Upper lobe of left lung (tissue), 4 donors: ENCODE measurements around the gene PDZD2.

Source experiments
- EP300 ChIP-seq, 4 donors: sonication (generic); formaldehyde crosslinking; IDR thresholded peaks; one replicate each; pipeline ENCODE4 v1.5.1; 2017; ENCODE audit warnings: antibody characterized with exemption in 4 of 4, control low read depth in 2 of 4
- POLR2A ChIP-seq, 4 donors: fragments of 450-650 bp; IDR thresholded peaks; one replicate each; pipeline ENCODE4 v1.5.1; 2016 to 2017; ENCODE audit warnings: antibody characterized with exemption in 4 of 4, mild to moderate bottlenecking in 2 of 4
- TF ChIP-seq, protein P1 (sequence below), 6 experiments: fragments of 450-650 bp in 4 of 6; fragments of 200-600 bp in 2 of 6; sonication (generic) in 2 of 6; IDR thresholded peaks; one replicate each; pipeline ENCODE4 v1.5.1; 2016 to 2019; ENCODE audit warnings: antibody characterized with exemption in 6 of 6

DNA sequence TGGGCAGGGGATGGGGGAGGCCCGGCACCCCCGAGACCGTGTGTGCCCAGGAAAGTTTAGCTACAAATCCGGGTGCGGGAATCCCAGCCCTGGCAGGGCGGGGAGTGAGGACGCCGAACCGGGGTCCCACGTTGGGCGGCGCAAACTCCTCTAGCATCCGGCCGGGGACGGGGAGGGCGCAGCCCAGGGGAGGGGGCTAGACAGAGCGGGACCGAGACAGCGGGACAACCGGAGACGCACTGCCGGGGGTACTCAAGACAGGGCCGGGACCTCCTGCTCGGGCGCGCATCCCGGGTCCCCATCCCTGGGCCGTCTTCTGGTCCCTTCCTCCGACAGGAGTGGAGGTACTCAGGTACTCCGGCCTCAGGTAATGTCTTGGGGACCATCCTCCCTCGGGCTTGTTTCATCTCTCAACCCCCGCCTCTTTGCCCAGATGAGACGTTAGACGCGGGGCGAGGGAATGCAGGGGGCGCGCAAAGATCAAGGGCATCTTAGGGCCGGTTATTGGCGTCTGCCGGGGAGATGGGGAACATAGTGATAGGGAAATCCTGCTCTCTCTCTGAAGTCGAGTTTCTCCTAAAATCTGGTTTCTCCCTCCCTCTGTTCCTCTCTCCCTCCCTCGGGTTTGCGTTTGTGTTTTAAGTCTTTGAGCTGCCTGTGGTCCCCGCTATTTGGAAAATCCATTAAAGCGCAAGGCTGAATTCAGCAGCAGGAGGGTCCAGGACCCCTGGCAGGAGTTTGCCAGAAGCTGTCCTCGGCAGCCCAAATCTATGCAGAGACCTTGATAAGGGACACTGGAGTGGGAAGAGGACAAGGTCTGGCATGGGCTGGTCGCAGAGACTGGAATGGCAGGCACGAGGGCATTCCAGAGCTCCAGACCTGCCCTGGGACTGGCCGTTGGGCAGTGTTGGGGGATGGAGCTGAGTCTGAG lies 815 bp downstream of the PDZD2 start:
- TF ChIP-seq, protein P1, sequence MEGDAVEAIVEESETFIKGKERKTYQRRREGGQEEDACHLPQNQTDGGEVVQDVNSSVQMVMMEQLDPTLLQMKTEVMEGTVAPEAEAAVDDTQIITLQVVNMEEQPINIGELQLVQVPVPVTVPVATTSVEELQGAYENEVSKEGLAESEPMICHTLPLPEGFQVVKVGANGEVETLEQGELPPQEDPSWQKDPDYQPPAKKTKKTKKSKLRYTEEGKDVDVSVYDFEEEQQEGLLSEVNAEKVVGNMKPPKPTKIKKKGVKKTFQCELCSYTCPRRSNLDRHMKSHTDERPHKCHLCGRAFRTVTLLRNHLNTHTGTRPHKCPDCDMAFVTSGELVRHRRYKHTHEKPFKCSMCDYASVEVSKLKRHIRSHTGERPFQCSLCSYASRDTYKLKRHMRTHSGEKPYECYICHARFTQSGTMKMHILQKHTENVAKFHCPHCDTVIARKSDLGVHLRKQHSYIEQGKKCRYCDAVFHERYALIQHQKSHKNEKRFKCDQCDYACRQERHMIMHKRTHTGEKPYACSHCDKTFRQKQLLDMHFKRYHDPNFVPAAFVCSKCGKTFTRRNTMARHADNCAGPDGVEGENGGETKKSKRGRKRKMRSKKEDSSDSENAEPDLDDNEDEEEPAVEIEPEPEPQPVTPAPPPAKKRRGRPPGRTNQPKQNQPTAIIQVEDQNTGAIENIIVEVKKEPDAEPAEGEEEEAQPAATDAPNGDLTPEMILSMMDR (IDR thresholded peaks at IDR 0.05), result no peak
- TF ChIP-seq POLR2A (IDR thresholded peaks at IDR 0.05) (no peak), EP300 (IDR thresholded peaks at IDR 0.05) (no peak)
